ENCODE measurements around the gene SHLD2.
"Not testable (repeated sequence)": the region's sequence is repeated elsewhere in the genome, so short reads cannot be mapped to it uniquely, and the experiment has no call there.

The SHLD2 gene

DNA sequence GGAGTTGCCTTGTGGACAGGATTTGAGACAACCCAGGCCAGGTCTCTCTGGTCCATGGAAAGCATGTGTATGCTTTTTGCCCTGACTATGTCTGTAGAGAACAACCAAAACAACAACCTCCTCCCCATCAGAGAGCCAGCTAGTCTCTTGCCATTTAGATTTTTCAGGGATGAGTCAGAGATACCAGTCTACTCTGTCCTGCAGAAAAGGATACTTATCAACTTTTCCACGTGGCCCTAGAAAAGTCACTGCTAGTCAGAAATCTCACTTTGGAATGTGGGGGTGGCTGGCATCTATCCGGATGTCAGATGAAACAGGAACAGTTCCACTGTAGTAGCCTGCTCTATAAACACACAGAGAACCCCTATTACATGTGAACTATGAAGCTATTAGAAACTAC, 116.8 kb downstream of the SHLD2 start:
- not testable (repeated sequence) for DNase-seq

DNA sequence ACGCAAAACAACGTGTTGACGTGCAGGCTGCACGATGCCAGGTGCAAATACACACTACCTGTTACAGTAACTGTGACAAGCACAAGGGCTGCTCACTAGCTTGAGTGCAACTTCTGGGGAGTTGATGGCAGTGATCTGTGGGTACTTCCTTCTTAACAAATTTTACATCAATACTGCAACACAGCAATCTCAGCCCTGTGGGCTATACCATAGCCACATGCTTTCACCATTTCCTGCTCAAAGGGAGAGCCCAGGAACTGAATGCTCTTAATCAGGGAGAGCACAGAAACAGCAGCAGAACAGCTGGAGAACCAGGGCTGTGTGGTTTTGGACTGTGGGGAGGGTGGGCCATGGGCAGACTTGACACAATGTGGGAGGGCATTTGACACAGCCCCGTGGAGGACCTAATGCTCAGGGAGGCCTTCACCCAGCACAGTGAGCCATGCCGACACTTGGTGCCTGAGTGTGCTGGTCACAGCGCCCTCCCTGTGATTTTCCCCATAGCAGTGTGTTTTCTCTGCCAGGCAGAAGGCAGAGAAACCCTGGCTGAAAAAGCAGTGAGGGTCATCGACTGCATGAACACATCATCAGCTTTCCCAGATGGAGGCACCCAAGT, 118.3 kb downstream of the SHLD2 start:
- not testable (repeated sequence) for DNase-seq

DNA sequence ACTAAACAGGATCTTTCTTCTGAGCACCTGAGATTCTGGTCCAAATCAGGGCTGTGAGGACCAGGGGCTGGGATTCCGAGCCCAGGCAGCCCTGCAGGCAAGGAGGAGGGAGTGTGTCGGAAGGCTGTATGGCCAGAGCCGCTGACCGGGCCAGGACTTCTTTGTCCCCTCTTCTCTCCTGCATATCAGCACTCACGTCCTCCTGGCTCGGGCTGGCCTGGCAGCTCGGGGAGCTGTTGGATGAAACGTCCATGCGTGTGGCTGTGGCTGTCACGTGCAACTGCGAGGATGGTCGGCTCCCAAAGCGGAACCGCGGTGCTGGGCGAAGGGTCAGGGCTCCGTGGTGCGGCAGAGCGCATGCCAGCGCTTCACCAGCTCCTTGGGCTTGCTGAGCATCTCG, 118.8 kb downstream of the SHLD2 start:
- not testable (repeated sequence) for DNase-seq

DNA sequence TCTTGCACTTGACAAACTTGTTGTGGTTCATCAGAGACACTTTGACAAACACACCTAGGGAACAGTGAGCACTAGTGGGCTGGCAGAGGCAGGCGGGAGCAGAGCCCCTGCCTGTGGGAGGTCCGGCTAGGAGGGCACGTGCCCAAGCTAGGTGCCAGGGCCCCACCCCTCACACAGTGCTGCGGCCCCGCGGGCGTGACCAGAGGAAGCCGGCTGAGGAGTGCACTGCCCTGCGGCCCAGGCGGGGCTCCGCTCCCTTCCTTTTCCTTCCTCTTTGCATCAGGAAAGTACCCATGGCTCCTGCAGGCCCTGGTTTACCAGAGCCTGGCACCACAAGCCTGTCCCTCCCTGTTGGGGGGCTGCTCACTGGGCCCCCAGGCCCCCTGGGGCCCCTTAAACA, 121.1 kb downstream of the SHLD2 start:
- DNase-seq = not testable (repeated sequence)

DNA sequence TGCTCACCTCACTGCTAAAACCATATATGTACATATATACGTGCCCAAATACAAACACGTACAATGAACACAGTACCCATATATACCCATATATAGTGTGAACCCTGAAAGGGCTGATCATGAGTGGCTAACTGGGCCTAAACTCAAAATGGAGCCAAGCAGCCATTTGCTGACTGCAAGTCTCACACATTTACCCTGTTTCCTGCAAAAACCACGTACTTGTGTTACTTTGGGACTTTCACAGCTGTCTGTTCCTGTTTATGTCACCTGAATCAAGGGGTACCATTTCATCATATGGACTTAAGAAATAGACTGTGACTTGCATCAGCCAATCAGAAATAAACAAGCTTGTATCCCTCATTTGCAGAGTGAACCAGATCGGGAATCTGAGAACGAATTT, 124.4 kb downstream of the SHLD2 start:
- DNase-seq = not testable (repeated sequence)

DNA sequence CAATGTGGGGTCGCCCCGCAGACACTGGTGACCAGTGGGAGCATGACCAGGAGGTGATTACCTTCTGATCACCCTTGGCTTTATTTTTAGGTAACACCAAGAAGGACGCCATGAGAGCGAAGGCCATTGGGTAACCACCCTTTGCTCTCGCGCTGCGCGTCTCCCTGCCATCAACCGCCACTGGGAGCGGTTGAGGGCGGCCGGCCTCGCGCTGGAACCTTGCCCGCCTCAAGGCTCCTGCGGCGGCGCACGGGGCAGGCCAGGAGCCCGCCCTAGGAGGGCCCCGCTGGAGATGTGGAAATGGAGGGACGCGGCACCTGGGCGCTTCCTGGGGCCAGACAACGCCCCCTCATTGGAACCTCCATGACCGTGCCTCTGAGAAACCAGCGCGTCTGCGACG, 127.8 kb downstream of the SHLD2 start:
- DNase-seq = not testable (repeated sequence)

DNA sequence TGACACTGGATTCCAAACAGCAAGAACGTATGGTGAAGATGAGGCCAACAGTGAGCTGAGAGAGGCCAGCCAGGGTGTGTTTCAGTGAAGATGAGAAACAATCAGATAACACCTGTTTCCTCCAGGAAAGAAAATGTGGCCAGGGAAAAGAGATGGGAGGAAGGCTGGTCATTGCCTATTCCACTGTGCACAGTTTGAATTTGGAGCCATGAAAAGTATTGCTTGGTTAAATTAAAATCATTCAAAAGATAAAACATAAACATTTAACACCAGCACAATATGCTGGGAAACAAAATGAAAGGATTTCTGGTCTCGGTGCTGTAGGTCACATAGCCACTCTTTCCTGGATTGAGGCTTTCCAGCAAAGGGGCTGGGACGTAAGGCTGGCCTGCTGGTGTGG, 130.1 kb downstream of the SHLD2 start, which contains the start of gene NUTM2A:
Gene NUTM2A (plus strand): TSS at position 301 of the 400 bp plus-strand sequence. CDS start 383 bp downstream, outside the sequence.
- not testable (repeated sequence) for DNase-seq

DNA sequence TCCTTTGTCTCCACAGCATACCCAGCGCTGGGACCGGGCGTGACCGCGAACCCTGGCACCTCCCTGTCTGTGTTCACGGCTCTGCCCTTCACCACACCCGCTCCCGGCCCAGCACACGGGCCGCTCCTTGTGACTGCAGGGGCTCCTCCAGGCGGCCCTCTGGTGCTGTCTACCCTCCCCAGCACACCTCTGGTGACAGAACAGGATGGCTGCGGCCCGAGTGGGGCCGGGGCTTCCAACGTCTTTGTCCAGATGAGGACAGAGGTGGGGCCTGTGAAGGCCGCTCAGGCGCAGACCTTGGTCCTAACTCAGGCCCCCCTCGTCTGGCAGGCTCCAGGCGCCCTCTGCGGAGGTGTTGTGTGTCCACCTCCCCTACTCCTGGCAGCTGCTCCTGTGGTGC, 133.2 kb downstream of the SHLD2 start:
- DNase-seq = not testable (repeated sequence)

DNA sequence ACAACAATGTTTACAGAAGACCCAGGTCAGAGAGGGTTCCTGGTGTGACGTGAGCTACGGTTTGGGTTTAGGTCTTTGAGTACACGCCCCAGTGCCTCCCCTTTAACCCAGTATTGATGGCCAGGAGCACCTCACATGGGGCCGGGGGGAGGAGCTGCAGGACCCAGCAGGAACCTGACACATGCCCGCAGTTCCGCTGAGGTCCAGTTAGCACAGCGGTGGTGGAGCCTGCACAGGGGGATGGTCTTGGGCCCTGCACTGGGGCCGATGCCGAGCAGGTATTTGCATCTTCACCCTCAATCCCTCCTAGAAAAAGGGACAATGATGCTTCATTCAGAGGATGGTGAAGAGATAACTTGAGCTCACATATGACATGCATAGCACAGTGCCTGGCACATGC, 134.2 kb downstream of the SHLD2 start:
- not testable (repeated sequence) for DNase-seq

DNA sequence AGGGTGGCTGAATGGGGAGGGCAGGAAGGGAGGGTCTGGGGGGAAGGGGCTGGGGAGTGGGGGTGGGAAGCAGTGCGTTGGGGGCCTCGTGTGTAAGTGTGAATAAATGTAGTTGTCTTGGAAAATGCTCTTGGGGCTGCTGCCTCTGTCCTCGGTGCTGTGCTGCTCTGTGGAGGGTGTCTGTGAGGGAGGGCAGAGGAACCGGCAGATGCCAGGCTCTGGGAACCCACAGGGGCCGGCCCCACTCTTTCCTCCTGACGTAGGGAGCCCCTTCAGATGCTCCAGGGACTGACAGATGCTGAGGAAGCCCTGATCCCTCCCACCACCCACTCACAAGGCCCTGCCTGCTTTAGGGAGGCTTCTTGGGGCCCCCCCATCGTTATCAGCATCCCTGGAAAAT, 139.8 kb downstream of the SHLD2 start:
- not testable (repeated sequence) for DNase-seq

DNA sequence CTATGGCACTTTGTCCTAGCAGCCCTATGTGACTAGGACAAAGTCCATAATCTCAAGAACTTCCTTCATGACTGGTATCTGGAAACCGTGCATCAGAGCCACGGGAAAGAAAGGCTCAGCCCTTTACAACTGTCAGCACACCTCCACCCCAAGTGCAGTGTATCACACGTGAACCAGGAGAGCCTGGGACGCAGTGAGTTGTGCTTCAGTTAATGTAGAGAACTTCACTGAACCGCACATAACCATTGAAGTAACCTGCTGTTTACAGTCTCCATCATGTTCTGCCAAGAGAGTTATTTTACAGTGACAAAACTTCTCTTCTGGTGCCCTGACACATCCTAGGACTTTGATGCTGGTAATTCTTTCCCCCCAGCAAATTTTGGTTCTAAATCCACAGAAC, 142.2 kb downstream of the SHLD2 start:
- DNase-seq = not testable (repeated sequence)

DNA sequence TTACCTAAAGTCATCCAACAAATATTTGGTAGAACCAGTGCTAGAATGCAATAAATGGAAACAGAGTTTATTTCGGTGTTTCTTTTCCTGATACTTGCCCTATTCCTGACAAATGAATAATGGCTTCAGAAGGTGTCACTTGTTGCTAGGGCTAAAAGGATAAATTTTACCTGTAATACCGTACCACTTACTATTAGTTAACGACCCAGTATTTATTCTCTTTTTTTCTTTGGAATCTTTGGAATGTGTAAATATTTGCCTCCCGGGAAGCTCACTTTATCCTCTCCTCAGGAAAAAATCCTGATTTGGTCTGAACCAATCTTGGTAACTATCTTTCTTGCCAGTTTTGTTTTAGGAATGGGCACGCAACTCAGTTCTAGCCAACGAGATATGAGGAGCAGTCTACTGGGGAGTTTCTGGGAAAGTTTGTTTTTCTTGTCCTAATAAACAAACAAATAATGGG, 144.4 kb downstream of the SHLD2 start:
- DNase-seq = not testable (repeated sequence)

All from anterior cingulate cortex (tissue), 58 donors.